ENCODE measurements around the gene MC1R. TPM values are rescaled to one million over a fixed set of nuclear protein-coding genes. Genes with fewer than 3 reads are reported as not detected.

Gene MC1R
- 10 to 100 TPM; 12.3 to 22.2 (median 13.7) TPM for total RNA-seq
- 5.3 TPM for total RNA-seq (2013)

- peaks cover 11 to 22% of the 10 kb centered on the region in 2 donors for H3K27me3 Mint-ChIP-seq (ENCODE audit: low read depth in 2 of 2)
- H3K27ac Mint-ChIP-seq, result peak within 1 kb of the TSS; percentile 34 to 79
- Histone ChIP-seq H3K4me1 (ENCODE audit: control insufficient read depth, insufficient read depth, low read length) (peaks cover 64% of the 10 kb centered on the region), H3K9me3 (ENCODE audit: control insufficient read depth, insufficient read depth, low read length) (no peaks in the 10 kb centered on the region), H3K36me3 (ENCODE audit: control insufficient read depth, insufficient read depth, low read length) (no peaks in the 10 kb centered on the region), H3K4me3 (ENCODE audit: low read length) (peak within 1 kb of the TSS; percentile 27), H3K27ac (ENCODE audit: low read length) (no peak within 1 kb of the TSS), H3K27me3 (ENCODE audit: control insufficient read depth, insufficient read depth, low read length) (peaks cover 41% of the 10 kb centered on the region)
- DNase-seq, result peak in 1 of 2 donors; percentile 62
- peak; percentile 25 to 48 (median 26) for ATAC-seq
- intact Hi-C loops (cut with micrococcal nuclease), result no loop called here
- no peaks in the 10 kb centered on the region for H3K36me3 Mint-ChIP-seq
- 6% methylated on average over 23 of the region's 23 CpGs for WGBS (ENCODE audit: insufficient coverage)
- H3K9me3 Mint-ChIP-seq, result no peaks in the 10 kb centered on the region
- peak within 1 kb of the TSS; percentile 83 for H3K4me3 Mint-ChIP-seq
- TF ChIP-seq CTCF (IDR thresholded peaks at IDR 0.05), result peak; percentile 33
- peaks cover 21 to 24% of the 10 kb centered on the region in 2 donors for H3K4me1 Mint-ChIP-seq
These were observed at the start of gene MC1R for GRCh38 chr16:89918453-89919347. Gene MC1R, plus strand, starts transcription at chr16:89918862. Its CDS starts 397 bp downstream, at chr16:89919259.

- ATAC-seq (no peak), DNase-seq (no peak)
- Mint-ChIP-seq H3K36me3 (no peaks in the 10 kb centered on the region), H3K4me1 (peaks cover 8 to 10% of the 10 kb centered on the region in 2 donors), H3K27me3 (ENCODE audit: low read depth in 2 of 2) (no peaks in the 10 kb centered on the region), H3K27ac (no peak overlapping the region), H3K9me3 (no peaks in the 10 kb centered on the region), H3K4me3 (no peak overlapping the region)
- Histone ChIP-seq H3K27me3 (ENCODE audit: control insufficient read depth, insufficient read depth, low read length) (no peaks in the 10 kb centered on the region), H3K9me3 (ENCODE audit: control insufficient read depth, insufficient read depth, low read length) (peaks cover 7% of the 10 kb centered on the region), H3K27ac (ENCODE audit: low read length) (no peak overlapping the region), H3K36me3 (ENCODE audit: control insufficient read depth, insufficient read depth, low read length) (peaks cover 3% of the 10 kb centered on the region), H3K4me1 (ENCODE audit: control insufficient read depth, insufficient read depth, low read length) (peaks cover 26% of the 10 kb centered on the region), H3K4me3 (ENCODE audit: low read length) (no peak overlapping the region)
- intact Hi-C loops (cut with micrococcal nuclease), result no loop called here
- 98% methylated on average over 12 of the region's 12 CpGs for WGBS (ENCODE audit: insufficient coverage)
- TF ChIP-seq CTCF (IDR thresholded peaks at IDR 0.05), result no peak
These were observed 48.8 kb upstream of the MC1R start for GRCh38 chr16:89869911-89870310.

- ATAC-seq, result no peak
- no peak overlapping the region for H3K27ac Mint-ChIP-seq
- no peak for DNase-seq
- H3K27me3 Mint-ChIP-seq (ENCODE audit: low read depth in 2 of 2), result no peaks in the 10 kb centered on the region
- 97% methylated on average over 6 of the region's 6 CpGs for WGBS (ENCODE audit: insufficient coverage)
- Histone ChIP-seq H3K27ac (ENCODE audit: low read length) (no peak overlapping the region), H3K4me1 (ENCODE audit: control insufficient read depth, insufficient read depth, low read length) (peaks cover 23% of the 10 kb centered on the region), H3K4me3 (ENCODE audit: low read length) (no peak overlapping the region), H3K27me3 (ENCODE audit: control insufficient read depth, insufficient read depth, low read length) (no peaks in the 10 kb centered on the region), H3K9me3 (ENCODE audit: control insufficient read depth, insufficient read depth, low read length) (peaks cover 7% of the 10 kb centered on the region), H3K36me3 (ENCODE audit: control insufficient read depth, insufficient read depth, low read length) (peaks cover 7% of the 10 kb centered on the region)
- H3K36me3 Mint-ChIP-seq, result no peaks in the 10 kb centered on the region
- peak overlapping the region; percentile 9 for H3K4me3 Mint-ChIP-seq
- no peak for TF ChIP-seq CTCF (IDR thresholded peaks at IDR 0.05)
- H3K9me3 Mint-ChIP-seq, result no peaks in the 10 kb centered on the region
- peaks cover 11 to 12% of the 10 kb centered on the region in 2 donors for H3K4me1 Mint-ChIP-seq
- intact Hi-C loops (cut with micrococcal nuclease), result no loop called here
These were observed 48.2 kb upstream of the MC1R start for GRCh38 chr16:89870440-89870839.

All from natural killer cell (primary cell).